GM18502 (cell line): ENCODE measurements around the gene DDIAS.

Source experiments
- ATAC-seq: cut with Tn5 transposase; IDR thresholded peaks from one replicate; pipeline ENCODE4 v1.9.1; 2021; ENCODE audit warnings: mild to moderate bottlenecking; ENCODE audit not compliant: unreplicated experiment, poor library complexity

The DDIAS gene

DNA sequence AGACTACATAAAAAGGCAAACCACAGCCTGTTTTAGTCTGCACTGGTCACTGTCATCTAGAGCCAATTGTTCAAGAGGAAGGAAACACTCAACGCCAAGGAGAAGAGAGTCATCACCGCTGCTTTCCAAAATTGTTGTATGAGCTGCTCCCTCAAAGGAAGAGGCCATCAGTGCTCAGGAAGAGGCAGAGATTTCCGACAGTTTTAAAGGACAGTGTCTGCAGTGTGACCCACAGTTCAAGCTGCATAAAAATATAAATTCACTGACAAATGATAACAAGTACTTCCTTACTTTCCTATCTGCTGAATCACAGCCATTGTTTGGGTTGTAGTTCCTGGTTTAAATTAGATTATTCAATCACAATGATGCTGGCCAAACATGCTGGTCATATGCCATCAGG is 17.7 kb upstream of the DDIAS start:
- ATAC-seq = no peak

DNA sequence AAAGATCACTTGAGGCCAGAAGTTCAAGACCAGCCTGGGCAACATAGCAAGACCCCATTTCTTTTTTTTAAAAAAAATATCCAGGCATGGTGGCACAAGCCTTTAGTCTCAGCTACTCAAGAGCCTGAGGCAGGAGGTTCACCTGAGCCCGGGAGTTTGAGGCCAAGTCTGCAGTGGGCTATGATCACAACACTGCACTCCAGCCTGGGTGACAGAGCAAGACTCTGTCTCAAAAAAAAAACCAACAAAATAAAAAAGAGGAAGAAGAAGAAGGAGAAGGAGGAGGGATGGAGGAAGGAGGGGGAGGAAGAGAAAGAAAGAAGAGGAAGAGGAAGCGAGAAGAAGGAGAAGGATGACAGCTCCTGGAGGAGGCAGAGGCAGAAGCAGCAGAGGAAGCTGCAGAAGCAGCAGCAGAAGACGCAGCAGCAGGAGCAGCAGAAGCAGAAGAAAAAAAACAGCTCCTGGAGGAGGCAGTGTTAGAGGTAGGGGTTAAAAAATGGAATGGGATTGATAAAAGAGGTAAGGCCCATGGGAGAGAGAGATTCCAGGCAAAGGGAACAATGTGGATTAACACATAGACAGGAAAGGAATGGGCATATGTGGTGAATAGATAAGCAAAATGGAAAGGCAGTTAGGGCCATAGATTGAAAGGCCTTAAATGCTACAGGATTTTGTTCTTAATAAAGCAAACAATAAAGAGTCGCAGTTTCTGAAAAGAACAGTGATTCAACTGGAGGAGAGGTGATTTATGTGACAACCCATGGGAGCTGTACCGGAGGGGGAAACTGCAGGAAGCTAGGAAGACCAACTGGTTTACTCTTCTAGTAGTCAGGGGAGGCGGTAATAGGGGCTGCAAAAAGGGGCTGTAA is 12.2 kb upstream of the DDIAS start:
- no peak for ATAC-seq

DNA sequence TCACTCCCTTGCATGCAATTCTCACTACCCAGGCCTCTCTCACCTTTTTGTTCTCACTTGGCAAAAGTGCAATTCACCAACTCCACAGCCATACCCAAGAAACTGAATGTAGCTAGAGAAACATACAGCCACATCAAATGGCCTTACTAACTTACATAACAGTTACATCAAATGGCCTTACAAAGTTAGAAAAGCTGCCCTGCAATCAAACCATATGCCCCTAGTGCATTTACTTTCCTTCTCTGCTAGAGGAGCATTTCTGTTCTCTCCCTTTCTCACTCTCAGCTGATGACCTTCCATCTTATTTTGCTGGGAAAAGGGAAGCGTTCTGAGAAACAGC is 11.6 kb upstream of the DDIAS start:
- ATAC-seq = no peak

DNA sequence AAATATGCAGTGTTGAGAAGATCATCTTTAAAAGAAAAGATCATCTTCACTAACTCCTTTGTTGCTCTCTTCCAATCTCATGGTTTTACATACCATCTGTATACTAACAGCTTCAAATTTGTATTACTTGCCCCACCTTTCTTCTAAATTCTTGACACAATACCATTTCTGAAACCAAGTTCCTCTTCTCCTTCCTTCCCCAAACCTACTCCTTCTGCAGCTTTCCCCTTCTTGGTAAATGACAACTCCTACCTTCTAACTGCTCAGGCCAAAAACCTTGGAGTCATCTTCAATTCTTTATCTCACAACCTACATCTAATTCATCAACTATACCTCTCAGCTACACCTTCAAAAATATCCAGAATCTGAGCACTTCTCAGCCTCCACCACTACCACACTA is 10.6 kb upstream of the DDIAS start:
- ATAC-seq = no peak

DNA sequence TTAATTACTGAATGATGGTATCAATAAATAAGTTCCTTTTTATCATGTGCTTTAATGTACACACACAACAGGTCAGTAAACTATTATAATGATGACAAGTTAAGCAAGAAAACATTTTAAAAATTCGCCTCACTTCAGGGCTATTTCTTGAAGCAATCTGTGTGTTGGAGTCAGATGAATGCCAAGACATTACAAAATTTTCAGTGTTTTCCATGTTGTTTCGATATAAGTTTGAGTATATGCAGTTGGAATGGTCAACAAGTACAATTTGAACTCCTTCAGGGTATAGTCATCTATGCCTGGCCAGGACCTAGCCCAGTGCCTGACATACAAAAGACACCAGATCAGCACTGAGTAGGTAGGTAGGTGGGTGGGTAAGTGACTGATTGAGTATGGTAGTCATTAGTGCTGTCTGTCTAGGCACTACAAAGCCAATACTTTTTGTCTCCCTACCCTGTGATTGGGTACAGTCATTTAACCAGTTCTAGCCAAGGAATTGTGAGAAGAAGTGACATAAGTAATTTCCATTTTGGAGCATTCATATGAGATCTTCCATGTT is 8.8 kb upstream of the DDIAS start:
- ATAC-seq = no peak

DNA sequence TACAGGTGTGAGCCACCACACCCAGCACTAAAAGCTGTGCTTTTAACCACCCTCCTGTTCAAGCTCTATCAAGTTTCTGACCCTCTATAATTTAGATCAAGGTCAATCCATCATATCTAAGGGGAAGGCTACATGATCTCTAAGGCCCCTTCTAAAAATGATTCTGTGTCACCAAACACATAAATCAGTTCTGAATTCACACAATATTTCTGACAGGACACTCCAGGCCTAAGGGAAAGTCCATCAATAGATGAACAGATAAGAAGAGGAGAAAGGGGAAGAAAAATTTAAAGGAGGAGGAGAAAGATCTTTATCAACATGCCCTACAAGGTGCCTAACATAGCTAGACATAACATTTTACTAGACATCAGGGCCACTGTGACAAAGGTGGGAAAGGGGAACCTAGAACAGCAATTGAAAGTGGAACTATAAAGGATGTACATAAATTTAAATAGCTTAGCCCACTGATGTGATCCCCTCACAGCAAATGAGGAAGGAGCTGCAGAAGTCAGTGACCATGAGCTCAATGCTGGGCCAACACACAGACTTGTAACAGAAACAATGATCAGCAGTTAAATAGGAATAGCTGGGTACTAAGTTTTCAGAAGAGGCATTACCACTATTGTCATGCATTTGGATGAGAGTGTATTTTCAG is 6.0 kb upstream of the DDIAS start:
- ATAC-seq = peak; percentile 34

DNA sequence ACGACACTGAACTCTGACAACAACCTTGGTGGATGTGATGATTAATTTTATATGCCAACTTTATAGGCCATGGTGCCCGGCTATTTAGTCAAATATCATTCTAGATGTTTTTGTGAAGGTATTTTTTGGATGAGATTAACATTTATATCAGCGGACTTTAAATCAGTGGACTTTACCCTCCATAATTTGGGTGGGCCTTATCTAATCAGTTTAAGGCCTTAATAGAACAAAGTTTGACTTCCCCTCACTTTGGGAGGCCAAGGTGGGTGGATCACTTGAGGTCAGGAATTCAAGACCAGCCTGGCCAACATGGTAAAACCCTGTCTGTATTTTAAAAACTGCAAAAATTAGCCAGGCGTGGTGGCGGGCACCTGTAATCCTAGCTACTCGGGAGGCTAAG is 5.4 kb upstream of the DDIAS start:
- ATAC-seq = no peak

DNA sequence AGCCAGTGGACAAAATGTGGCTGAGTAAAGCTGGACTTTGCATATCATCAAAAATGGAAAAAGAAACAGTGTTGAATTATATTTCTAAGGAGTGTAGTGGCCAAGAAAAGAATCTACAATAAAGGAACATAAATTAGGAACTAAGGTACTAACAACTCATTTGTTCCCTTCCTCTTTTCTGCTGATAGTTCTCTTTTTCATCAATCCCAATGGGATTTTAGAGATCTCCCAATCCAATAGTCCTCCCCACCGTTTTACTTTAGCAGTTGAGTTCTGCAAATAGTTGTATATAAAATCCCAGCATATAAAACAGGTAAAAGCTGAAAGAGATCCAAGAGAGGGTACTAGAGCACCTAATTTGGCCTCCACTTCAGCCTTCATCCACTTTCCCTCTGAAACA is 3.3 kb upstream of the DDIAS start:
- ATAC-seq = no peak

DNA sequence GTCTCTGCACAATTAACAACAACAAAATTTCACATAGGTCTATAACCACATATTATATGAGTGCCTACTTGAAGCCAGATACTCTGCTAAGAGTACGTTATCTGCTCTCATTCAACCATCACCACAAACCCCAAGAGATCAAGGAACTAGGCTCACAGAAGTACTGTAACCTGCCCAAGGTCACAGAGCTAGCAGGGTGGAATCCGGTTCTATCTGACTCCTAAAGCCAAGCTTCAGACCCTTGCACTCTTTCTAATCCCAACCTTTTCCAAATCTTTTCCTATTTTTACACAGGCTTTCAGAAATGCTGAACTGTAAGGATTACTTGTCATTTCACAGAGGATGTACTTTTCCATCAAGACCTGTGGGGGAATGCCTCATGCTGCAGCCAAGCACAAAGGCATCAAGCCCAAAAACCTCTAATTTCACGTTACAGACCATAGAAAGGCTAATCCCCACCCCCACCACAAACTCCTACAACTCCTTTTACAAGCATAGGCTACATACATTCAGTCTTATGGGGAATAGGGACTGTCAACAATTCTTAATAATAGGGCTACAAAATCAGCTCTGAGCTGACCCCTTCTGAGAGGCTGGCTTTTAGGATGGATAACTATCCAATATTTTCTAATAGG is 2.2 kb upstream of the DDIAS start:
- ATAC-seq = no peak

DNA sequence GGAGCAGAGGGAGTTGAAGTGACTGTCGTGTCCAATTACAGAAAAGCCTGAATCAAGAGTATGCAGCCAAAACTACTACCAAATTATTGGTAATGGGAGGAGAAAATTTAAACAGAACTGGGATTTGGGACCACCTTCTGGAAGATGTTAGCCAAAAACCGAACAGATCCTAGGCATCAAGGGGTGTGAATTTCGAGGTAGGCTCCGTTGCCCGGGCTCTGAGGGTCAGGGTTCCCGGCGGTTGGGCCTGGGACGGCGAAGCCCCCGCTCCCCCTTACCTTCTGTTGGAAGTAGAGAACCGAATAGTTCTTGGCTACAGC is 1.6 kb upstream of the DDIAS start:
- ATAC-seq = peak; percentile 3

DNA sequence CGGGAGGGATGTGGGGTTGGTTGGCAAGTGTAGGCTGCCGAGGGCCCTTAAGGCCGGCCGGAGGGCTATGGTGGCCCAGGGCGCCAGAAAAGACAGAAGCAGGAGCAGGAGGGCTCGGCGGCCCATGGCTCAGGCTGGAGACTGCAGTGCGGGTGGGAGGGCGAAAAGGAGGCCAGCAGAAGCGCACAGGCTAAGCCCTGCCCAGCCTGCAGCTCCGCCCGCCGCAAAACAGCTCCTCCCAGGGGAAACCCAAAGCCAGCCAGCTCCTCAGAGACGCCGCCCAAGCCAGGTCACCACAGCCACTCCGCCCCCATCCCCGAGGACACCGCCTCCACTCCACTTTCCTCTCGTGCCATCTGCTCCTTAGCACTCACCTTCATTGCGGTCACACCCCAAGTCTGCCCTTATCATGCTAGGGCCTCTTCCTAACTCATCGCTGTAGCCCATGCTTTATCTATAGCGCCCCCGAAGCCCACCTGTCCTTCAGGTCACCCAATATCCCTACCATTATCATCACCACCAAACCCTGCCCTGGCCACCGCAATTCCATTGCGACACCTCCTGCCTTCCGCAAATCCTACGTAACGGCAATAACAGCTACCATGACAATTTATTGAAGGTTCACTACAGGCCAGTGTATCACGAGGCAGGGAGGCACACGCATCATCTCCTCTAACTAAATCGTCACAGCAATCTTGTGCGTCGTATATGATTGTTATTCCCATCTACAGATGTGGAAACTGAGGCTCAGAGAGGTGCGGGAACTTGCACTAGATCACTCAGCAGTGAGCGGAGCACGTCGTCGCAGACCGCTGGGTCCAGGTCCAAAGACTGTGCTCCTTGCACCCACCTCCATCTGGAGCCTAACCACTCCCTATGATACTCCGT is 1.0 kb upstream of the DDIAS start, which contains the start of gene PRCP:
PRCP (minus strand) TSS at position 154 of the 888 bp plus-strand sequence; CDS start at position 126, 28 bp downstream.
- ATAC-seq = peak; percentile 81

DNA sequence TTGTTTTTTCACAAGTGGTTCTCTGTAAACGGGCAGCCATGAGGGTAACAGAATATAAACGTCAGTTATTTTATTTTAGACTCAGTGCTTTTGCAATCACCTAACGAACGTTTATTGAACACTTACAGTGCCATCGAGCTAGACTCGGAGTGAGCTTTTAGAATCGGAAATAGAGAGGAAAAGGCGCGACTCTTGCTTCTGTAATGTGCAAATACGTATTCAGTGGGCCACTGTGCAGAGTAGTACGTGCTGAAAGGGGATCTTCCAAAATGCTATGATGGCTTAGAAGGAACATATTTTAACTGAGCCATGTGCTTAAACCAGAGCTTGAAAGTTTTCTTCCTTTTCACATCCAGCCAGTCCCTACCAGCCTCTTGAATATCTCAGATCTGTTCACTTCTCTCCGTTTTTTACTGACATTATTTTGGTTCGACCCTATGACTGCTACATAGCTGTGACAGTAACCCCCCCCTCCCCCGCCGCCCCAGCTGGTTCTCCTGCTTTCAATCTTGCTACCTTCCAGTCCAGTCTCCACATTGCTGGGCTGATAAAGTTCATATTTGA is 468 bp downstream of the DDIAS start:
- ATAC-seq = no peak

DNA sequence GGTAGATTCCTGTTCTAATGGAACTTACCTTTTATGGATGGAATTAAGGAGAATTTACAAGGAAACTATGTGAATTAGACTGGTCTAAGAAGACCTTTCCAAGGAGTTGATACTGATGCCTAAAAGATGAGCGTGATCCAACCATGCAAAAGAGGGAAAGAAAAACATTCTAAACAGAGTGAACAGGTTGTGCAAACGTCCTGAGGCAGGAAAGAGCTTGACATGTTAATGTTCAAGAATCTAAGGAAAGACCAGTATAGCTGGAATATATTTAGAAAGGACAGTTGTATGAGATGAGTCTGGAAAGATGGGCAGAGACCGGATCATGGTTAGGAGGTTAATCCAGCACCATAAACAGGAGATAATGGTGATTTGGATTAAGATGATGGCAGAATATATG is 1.3 kb downstream of the DDIAS start:
- no peak for ATAC-seq

DNA sequence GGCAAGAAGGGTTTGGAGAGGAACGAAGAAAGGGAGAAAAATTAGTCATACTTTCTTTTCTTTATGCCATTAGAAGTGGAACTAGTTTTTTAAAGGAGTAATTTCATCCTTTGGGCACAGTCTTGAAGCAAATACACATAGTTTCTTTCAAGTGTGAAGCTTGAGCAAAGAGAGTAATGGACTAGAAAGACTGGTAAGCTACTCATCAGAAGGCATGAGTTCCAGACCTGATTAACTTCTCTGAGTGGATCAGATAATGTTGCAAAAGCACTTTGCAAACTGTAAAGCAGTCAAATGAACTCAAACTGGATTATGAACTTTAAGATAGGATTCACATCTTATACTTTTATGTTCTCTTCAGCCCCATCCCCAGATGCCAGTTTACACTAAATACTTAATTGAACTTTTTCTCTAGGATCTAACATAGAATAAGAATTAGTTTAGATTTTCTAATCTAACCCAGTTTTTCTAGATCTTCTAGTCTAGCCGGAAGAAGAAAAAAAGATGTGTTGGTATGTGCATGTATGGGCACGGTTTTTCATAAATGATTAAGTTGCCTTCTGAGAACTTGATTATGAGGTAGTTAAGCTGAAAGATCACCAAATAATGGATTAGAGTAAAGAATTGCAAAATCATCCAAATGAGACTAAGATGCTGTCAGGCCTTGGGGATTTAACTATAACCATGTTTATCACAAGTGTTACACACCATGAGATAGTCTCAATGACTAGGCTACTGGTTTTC is 2.5 kb downstream of the DDIAS start:
- no peak for ATAC-seq

DNA sequence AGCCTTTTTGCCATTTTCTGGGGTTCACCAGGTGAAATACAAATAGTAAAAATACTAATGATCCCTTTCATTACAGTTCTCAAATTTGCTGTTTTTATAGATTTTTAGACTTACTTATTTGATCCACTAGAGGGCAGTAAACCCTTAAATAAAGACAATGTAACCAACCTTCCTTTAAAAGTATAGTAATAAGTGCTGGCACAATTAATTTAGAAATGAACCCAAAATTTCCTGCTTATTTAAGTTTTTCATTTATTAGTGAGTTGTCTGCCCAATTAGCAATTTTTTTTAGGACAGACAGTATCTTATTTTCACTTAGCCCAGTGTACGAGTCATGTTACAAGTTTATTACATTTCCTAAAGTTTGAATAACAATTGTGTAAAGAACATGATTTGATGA is 4.7 kb downstream of the DDIAS start:
- ATAC-seq = no peak

DNA sequence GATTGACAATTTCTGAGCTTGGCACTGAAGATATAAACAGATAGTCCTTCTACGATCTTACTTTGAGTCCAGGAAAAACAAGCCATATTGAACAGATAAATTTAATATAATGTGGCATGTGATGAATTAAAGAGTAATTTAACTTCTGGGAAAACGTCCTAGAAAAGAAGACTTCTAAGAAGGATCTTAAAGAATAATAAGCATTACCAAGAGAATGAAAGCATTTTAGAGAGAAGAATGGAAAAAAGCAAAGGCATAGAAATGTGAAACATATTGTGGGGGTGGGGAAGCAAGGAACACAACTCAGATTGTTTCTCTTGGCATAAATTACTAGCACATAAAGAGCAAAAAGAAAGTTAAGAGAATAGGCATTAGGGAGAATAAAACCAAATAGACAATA is 5.4 kb downstream of the DDIAS start:
- ATAC-seq = no peak

DNA sequence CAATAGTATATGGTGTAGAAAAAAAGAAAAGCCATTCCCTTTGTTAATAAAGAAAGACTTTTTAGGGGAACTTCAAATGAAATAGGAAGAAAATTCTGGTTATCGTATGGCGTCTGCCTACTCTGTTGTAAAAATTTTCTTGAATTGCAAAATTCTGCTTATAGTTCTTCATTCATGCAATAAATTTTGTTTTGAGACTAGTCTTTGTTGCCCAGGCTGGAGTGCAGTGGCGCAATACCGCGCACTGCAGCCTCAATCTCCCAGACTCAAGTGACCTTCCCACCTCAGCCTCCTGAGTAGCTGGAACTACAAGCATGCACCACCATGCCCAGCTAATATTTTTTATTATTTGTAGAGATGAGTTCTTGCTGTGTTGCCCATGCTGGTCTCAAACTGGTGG is 5.8 kb downstream of the DDIAS start:
- no peak for ATAC-seq

DNA sequence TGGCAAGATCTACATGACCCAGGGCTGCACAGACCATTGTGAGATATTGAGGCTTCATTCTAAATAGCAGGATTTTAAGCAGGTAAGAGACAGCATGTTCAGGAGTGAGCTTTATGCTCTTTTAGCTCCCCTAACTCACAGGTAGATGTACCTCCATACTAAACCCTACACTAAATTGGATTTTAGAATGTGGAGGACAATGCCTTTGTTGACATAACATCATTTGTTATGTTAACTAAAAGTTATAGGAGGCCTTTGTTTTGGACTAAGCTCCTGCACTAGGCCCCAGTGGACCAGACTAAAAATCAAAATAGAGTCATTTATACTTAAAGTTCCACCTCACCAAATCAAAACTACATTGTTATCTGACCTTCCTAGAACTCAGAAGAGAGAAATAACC is 6.8 kb downstream of the DDIAS start:
- ATAC-seq = no peak

DNA sequence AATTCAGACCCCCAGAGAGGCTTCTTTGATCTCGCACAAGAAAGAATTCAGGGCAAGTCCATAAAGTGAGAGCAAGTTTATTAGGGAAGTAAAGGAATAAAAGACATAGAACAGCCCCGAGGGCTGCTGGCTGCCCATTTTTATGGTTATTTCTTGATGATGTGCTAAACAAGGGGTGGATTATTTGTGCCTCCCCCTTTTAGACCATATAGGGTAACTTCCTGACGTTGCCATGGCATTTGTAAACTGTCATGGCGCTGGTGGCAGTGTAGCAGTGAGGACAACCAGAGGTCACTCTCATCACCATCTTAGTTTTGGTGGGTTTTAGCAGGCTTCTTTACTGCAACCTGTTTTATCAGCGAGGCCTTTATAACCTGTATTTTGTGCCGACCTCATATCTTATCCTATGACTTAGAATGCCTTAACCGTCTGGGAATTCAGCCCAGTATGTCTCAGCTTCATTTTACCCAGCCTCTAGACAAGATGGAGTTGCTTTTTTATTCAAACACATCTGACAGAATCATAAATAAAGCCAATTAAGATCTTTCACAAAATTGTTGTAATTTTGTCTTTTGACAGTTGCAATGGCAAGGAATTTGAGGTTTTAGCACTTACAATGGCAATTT is 7.6 kb downstream of the DDIAS start:
- ATAC-seq = no peak
